Measurements from ENCODE around the gene CDC5L. TPM values are rescaled to one million over a fixed set of nuclear protein-coding genes. Genes with fewer than 3 reads are reported as not detected.
A peak's percentile ranks its signal among the peaks of the same experiment; 100 is the strongest.

The CDC5L gene
- total RNA-seq, 1 donor from 2014 or later, result 16.5 TPM

DNA sequence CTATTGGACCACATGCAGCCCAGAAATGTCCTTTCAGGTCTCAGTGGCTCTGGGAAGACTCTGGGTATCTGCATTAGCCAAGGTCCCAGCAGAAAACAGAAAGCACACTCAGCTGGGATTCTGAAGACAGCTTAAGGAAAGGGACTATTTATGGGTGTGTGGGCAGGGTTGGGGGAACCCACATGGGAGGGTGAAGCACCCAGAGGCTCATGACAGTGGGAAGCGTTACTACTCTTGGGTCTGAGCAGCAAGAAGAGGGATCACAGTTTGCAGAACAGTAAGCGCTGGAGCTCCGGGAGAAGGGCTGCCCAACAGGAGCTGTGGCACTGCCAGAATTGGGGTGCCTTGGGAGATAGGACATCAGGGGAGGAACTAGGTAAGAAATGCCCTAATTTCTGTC is 12.4 kb upstream of the CDC5L start:
- no peaks in the 10 kb centered on the region for H3K36me3 ChIP-seq
- TF ChIP-seq POLR2A (IDR thresholded peaks at IDR 0.05) (no peak), POLR2AphosphoS5 (IDR thresholded peaks at IDR 0.05; ENCODE audit: insufficient read depth in 1 of 2, low read depth in 1 of 2) (no peak)
- TF ChIP-seq, protein P1, sequence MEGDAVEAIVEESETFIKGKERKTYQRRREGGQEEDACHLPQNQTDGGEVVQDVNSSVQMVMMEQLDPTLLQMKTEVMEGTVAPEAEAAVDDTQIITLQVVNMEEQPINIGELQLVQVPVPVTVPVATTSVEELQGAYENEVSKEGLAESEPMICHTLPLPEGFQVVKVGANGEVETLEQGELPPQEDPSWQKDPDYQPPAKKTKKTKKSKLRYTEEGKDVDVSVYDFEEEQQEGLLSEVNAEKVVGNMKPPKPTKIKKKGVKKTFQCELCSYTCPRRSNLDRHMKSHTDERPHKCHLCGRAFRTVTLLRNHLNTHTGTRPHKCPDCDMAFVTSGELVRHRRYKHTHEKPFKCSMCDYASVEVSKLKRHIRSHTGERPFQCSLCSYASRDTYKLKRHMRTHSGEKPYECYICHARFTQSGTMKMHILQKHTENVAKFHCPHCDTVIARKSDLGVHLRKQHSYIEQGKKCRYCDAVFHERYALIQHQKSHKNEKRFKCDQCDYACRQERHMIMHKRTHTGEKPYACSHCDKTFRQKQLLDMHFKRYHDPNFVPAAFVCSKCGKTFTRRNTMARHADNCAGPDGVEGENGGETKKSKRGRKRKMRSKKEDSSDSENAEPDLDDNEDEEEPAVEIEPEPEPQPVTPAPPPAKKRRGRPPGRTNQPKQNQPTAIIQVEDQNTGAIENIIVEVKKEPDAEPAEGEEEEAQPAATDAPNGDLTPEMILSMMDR (IDR thresholded peaks at IDR 0.05), result no peak
- intact Hi-C loops (cut with DNase I), result no loop called here

DNA sequence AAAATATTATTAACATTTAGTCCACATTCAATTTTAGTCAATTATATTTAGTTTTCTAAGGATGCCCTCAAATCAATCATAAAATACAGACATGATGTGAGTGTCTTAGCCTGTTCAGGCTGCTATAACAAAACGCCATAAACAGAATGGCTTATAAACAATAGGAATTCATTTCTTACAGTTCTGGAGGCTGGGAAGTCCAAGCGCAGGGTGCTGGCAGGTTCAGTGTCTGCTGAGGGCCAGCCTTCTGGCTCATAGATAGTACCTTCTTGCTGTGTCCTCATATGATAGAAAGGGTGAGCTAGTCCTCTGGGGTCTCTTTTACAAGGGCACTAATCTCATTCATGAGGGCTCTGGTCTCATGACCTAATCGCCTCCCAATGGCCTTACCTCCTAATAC is 10.0 kb upstream of the CDC5L start:
- intact Hi-C loops (cut with DNase I), result no loop called here
- DNase-seq (ENCODE audit: extremely low spot score in 2 of 2), result no peak
- TF ChIP-seq POLR2A (IDR thresholded peaks at IDR 0.05), result no peak
- TF ChIP-seq, protein P1 (IDR thresholded peaks at IDR 0.05), result no peak
- no peak for TF ChIP-seq POLR2AphosphoS5 (IDR thresholded peaks at IDR 0.05; ENCODE audit: insufficient read depth in 1 of 2, low read depth in 1 of 2)

More for the DNA sequence above, 12.4 kb upstream of the CDC5L start:
- no peaks in the 10 kb centered on the region for H3K4me1 ChIP-seq
- H3K4me3 ChIP-seq, result no peak overlapping the region
- no peak for DNase-seq (ENCODE audit: extremely low spot score in 2 of 2)
- no peak overlapping the region for H3K27ac ChIP-seq
- no peaks in the 10 kb centered on the region for H3K27me3 ChIP-seq
- no peaks in the 10 kb centered on the region for H3K9me3 ChIP-seq

GRCh38 chr6:44377971-44378370 is 9.5 kb upstream of the CDC5L start:
- Histone ChIP-seq H3K4me3 (no peak overlapping the region), H3K27ac (no peak overlapping the region), H3K9me3 (no peaks in the 10 kb centered on the region), H3K36me3 (no peaks in the 10 kb centered on the region), H3K4me1 (no peaks in the 10 kb centered on the region), H3K27me3 (no peaks in the 10 kb centered on the region)
- TF ChIP-seq POLR2A (IDR thresholded peaks at IDR 0.05) (no peak), POLR2AphosphoS5 (IDR thresholded peaks at IDR 0.05; ENCODE audit: insufficient read depth in 1 of 2, low read depth in 1 of 2) (no peak)
- TF ChIP-seq, protein P1 (IDR thresholded peaks at IDR 0.05), result no peak
- intact Hi-C loops (cut with DNase I), result no loop called here
- DNase-seq (ENCODE audit: extremely low spot score in 2 of 2), result no peak

More for the DNA sequence above, 10.0 kb upstream of the CDC5L start:
- Histone ChIP-seq H3K9me3 (no peaks in the 10 kb centered on the region), H3K27me3 (no peaks in the 10 kb centered on the region), H3K27ac (no peak overlapping the region), H3K4me3 (no peak overlapping the region), H3K36me3 (no peaks in the 10 kb centered on the region), H3K4me1 (no peaks in the 10 kb centered on the region)

DNA sequence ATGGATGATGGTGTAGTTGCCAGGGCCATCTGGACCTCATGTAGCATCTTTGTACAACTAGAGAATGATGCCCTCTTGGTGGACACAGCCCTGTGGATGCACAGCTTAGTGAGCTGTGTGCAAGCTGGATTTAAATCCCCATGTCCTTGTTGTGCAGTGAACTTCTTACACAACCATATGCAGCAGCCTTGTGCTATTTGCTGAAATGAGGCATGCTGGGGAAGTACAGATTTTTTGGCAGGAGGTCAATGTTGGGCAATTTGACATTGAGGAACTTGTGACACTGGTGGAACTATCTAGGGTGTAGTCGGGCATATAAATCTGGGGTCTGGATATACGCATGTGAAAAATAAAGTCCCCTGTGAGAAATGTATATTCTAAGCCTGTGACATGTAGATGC is 5.8 kb upstream of the CDC5L start:
- H3K4me3 ChIP-seq, result no peak overlapping the region
- H3K9me3 ChIP-seq, result no peaks in the 10 kb centered on the region
- H3K27me3 ChIP-seq, result no peaks in the 10 kb centered on the region
- intact Hi-C loops (cut with DNase I), result no loop called here
- no peak for TF ChIP-seq POLR2A (IDR thresholded peaks at IDR 0.05)
- TF ChIP-seq, protein P1 (IDR thresholded peaks at IDR 0.05), result no peak
- no peaks in the 10 kb centered on the region for H3K36me3 ChIP-seq
- DNase-seq (ENCODE audit: extremely low spot score in 2 of 2), result no peak
- peaks cover 5% of the 10 kb centered on the region for H3K4me1 ChIP-seq
- H3K27ac ChIP-seq, result no peak overlapping the region

GRCh38 chr6:44386364-44386928 is 1.1 kb upstream of the CDC5L start:
- Histone ChIP-seq H3K4me1 (peaks cover 29% of the 10 kb centered on the region), H3K9me3 (no peaks in the 10 kb centered on the region), H3K4me3 (peak overlapping the region; percentile 81 to 98), H3K27me3 (no peaks in the 10 kb centered on the region), H3K27ac (peak overlapping the region; percentile 98), H3K36me3 (peaks cover 0 to 4% of the 10 kb centered on the region in 2 donors)
- TF ChIP-seq POLR2AphosphoS5 (IDR thresholded peaks at IDR 0.05; ENCODE audit: insufficient read depth in 1 of 2, low read depth in 1 of 2) (no peak), POLR2A (IDR thresholded peaks at IDR 0.05) (no peak)
- TF ChIP-seq, protein P1 (IDR thresholded peaks at IDR 0.05), result no peak
- intact Hi-C loops (cut with DNase I), result no loop called here
- DNase-seq (ENCODE audit: extremely low spot score in 2 of 2), result no peak
